H54 (cell line): ENCODE data around the gene TCF12.

Experiments used
- DNase-seq: peaks from one replicate; pipeline ENCODE4 v3.0.0; 2011; ENCODE audit warnings: low spot score, mixed read lengths; ENCODE audit not compliant: insufficient read length
- FAIRE-seq: peaks from 3 replicates; lab custom pipeline; 2011; peaks lifted over from hg19 to GRCh38; lab: Jason Lieb, UNC
- POLR2A ChIP-seq: IDR thresholded peaks from 2 replicates; pipeline ENCODE4 v1.6.1; 2011; ENCODE audit warnings: low read depth, mild to moderate bottlenecking, low read length

The TCF12 gene

GRCh38 chr15:57237301-57237642 lies 318.8 kb downstream of the TCF12 start:
- DNase-seq, result no peak
- no peak for TF ChIP-seq POLR2A

GRCh38 chr15:57237676-57238075 lies 319.2 kb downstream of the TCF12 start:
- no peak for TF ChIP-seq POLR2A
- FAIRE-seq, result no peak
- DNase-seq, result no peak

More at GRCh38 chr15:57237301-57237642, 318.8 kb downstream of the TCF12 start:
- FAIRE-seq, result no peak

GRCh38 chr15:57245130-57245529 lies 326.7 kb downstream of the TCF12 start:
- TF ChIP-seq POLR2A, result no peak
- FAIRE-seq (no peak), DNase-seq (no peak)

DNA sequence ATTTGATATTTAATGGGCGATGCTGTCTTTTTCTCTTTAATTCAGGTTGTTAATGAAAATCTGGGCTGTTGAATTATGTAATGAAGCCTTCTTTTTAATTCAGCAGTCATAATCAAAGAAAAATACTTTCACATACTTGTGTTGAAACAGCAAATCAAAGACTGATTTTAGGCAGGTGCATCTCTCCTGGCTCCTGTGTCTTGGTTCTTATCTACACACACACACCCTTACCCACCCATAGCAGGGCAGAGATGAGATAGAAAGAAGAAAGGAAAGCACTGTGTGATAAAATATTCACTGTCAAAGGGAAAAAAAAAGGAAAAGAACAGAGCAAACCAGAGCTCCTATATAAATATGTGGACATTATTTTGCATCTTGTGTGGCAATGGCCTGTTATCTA lies 327.3 kb downstream of the TCF12 start:
- no peak for DNase-seq
- no peak for TF ChIP-seq POLR2A
- no peak for FAIRE-seq

DNA sequence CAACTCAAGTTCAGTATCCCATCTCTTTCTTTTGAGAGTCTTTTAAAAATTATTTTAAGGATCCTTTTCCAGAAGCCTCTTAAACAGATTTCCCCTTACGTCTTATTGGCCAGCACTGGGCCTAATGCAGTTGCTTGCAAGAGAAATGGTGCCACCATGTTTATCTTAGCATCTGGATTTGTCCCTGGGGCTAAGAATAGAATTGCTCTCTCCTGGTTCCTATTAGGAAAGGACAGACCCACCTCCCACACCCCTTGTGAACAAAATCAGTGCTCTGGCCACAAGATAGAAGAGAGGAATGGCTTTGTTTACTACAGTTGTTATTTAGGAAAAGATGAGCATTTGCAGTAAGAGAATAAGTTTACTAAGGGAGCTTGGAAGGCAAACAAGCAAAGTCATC lies 329.6 kb downstream of the TCF12 start:
- FAIRE-seq, result no peak
- no peak for TF ChIP-seq POLR2A
- DNase-seq, result no peak

DNA sequence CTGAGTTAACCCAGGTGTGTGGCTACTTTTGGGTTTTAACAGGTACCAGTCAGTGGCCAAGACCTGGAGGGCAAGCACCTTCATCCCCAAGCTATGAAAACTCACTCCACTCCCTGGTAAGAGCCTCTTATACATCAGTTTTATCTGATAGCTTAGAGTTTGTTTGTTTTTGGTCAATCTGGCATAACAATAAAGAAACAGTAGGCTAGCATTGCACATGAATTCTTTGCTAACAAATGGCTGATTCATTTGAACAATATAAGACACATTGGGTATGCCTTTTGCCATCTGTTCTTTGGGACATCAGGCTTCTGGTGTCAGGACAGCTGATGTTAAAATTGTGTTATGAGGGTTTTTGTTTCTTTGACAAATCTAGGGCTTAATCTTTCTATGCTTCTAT lies 332.9 kb downstream of the TCF12 start:
- no peak for FAIRE-seq
- no peak for TF ChIP-seq POLR2A
- no peak for DNase-seq

DNA sequence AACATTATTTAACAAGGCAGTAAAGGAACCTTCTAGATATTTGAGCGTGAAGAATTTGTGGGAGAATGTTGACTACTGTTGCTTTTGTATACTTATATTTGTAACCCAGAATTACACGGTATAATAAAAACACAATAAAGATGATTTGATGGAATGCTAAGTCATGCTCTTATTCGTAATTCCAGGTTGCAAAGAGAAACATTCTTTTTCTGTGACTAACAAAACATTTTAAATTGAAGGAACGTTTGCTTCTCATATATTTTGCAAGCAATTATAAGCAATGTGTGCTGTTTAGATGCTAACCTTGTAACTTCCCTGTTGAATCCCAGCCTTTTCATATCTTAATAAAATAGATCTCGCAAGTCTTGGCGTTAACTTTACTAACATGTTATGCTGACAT lies 333.5 kb downstream of the TCF12 start:
- no peak for TF ChIP-seq POLR2A

GRCh38 chr15:57253082-57253481 lies 334.6 kb downstream of the TCF12 start:
- DNase-seq (no peak), FAIRE-seq (no peak)
- no peak for TF ChIP-seq POLR2A

More for the DNA sequence above, 333.5 kb downstream of the TCF12 start:
- FAIRE-seq, result no peak
- no peak for DNase-seq

GRCh38 chr15:57253500-57253899 lies 335.1 kb downstream of the TCF12 start:
- no peak for DNase-seq
- no peak for TF ChIP-seq POLR2A
- no peak for FAIRE-seq

- DNase-seq, result no peak
- no peak for FAIRE-seq
- no peak for TF ChIP-seq POLR2A
Measured at GRCh38 chr15:57255751-57256341, 337.4 kb downstream of the TCF12 start.

GRCh38 chr15:57256939-57257338 lies 338.5 kb downstream of the TCF12 start:
- TF ChIP-seq POLR2A, result no peak
- DNase-seq (no peak), FAIRE-seq (no peak)

- DNase-seq (no peak), FAIRE-seq (no peak)
- TF ChIP-seq POLR2A, result no peak
Measured at GRCh38 chr15:57259568-57260040, 341.2 kb downstream of the TCF12 start.

DNA sequence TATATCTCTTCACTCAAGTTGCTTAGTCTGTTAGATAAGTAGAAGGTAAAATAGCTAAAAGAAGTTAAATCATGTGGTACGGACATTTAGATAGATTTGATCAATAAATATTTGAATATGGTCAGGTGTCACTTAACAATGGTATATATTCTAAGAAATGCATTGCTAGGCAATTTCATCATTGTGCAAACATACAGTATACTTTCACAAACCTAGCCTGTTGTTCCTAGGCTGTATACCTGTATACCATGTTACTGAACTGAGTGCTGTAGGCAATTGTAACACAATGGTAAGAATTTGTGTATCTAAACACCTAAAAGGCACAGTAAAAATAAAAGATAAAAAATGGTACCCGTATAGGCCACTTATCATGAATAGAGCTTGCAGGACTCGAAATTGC lies 345.1 kb downstream of the TCF12 start:
- no peak for TF ChIP-seq POLR2A
- FAIRE-seq (no peak), DNase-seq (no peak)

- no peak for DNase-seq
- FAIRE-seq, result no peak
- no peak for TF ChIP-seq POLR2A
Measured at GRCh38 chr15:57272771-57273357, 354.4 kb downstream of the TCF12 start.

DNA sequence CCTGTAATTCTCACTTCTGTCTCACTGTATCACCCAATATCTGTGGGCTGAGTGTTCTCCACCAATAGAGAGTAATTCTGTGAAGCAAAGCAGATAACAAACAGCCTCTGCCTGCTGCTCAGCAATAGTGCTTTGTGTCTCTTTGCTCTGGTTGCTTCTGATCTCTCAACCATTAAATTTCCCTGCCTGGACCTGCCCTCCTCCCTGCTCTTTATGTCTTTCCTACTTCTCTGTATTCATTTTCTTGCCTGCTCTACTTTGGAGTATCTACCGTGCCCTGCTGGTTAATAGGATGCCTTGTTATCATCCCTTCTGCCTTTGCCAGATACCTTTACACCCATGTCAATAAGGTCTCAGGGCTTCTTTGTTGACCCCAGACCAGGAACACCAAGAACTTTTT lies 355.0 kb downstream of the TCF12 start:
- TF ChIP-seq POLR2A, result no peak
- FAIRE-seq, result no peak
- DNase-seq, result no peak
